ENCODE measurements around the gene TTC9B.

The TTC9B gene

GRCh38 chr19:40247735-40248262 lies 29.6 kb upstream of the TTC9B start:
- no peak for DNase-seq

GRCh38 chr19:40247178-40247577 lies 29.0 kb upstream of the TTC9B start:
- no peak for DNase-seq

- DNase-seq: no peak
Measured at GRCh38 chr19:40246292-40247073, 28.3 kb upstream of the TTC9B start.

- DNase-seq: no peak
Measured at GRCh38 chr19:40245506-40246128, 27.4 kb upstream of the TTC9B start.

- DNase-seq: no peak
Measured at GRCh38 chr19:40244579-40245317, 26.6 kb upstream of the TTC9B start.

GRCh38 chr19:40243181-40243580 lies 25.0 kb upstream of the TTC9B start:
- DNase-seq: no peak

- DNase-seq: no peak
Measured at GRCh38 chr19:40242480-40242879, 24.3 kb upstream of the TTC9B start.

- no peak for DNase-seq
Measured at GRCh38 chr19:40241809-40242384, 23.7 kb upstream of the TTC9B start.

- no peak for DNase-seq
Measured at GRCh38 chr19:40241125-40241808, 23.1 kb upstream of the TTC9B start.

- no peak for DNase-seq
Measured at GRCh38 chr19:40240332-40240731, 22.1 kb upstream of the TTC9B start.

- DNase-seq: no peak
Measured at GRCh38 chr19:40239415-40240226, 21.4 kb upstream of the TTC9B start.

GRCh38 chr19:40238775-40239174 lies 20.6 kb upstream of the TTC9B start:
- no peak for DNase-seq

- no peak for DNase-seq
Measured at GRCh38 chr19:40237791-40238190, 19.6 kb upstream of the TTC9B start.

GRCh38 chr19:40236366-40236765 lies 18.2 kb upstream of the TTC9B start:
- no peak for DNase-seq

GRCh38 chr19:40236026-40236355 lies 17.8 kb upstream of the TTC9B start:
- no peak for DNase-seq

- DNase-seq: no peak
Measured at GRCh38 chr19:40235238-40236025, 17.2 kb upstream of the TTC9B start.

- DNase-seq: no peak
Measured at GRCh38 chr19:40234429-40235237, 16.4 kb upstream of the TTC9B start.

- no peak for DNase-seq
Measured at GRCh38 chr19:40233811-40234389, 15.7 kb upstream of the TTC9B start.

GRCh38 chr19:40232949-40233810 lies 15.0 kb upstream of the TTC9B start:
- no peak for DNase-seq

All from right forelimb (tissue), 1 donor.